GM12874 (cell line): ENCODE results near the gene FBP2.
A peak's percentile ranks its signal among the peaks of the same experiment; 100 is the strongest.

Experiments used
- TF ChIP-seq, protein P1 (sequence below): IDR thresholded peaks from 2 replicates; pipeline ENCODE4 v1.5.1; 2011; ENCODE audit warnings: low read depth, mild to moderate bottlenecking, control low read depth, low read length, moderate library complexity; ENCODE audit not compliant: insufficient read depth

FBP2 gene

DNA sequence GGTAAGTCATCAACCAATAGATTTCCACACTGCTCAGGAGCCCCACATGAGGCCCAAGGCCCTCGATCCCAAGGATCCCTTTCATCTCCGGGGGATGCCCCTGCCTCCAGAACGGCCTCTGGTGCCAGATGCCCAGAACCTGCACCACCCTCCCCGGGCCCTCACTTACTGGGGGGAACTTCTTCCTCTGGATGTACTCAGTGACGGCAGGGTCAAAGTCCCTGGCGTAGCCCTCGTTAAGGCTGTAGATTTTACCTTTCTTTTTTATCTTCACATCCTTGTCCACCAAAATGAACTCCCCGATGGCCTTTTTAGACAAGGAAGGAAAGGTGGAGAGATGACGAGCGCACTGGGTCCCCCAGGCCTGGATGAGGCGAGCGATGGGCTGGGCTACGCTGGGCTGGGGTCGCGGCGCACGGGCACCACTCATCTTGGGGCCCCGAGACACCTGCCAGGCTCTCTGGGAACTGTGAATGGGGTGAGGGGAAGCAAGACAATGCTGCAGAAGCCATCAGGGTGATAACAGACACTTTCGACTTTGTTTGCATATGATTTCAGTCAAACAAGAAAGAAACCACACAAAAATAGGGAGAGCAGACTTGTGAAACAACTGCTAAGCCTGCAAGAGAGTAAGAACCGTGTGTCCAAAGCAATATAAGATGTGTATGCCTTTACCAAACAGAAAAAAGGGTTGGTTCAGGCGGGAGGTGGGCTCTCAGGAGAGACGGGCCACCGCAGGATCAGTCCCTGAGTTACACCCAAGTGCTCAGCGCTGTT, 13.2 kb upstream of the FBP2 start:
- TF ChIP-seq, protein P1, sequence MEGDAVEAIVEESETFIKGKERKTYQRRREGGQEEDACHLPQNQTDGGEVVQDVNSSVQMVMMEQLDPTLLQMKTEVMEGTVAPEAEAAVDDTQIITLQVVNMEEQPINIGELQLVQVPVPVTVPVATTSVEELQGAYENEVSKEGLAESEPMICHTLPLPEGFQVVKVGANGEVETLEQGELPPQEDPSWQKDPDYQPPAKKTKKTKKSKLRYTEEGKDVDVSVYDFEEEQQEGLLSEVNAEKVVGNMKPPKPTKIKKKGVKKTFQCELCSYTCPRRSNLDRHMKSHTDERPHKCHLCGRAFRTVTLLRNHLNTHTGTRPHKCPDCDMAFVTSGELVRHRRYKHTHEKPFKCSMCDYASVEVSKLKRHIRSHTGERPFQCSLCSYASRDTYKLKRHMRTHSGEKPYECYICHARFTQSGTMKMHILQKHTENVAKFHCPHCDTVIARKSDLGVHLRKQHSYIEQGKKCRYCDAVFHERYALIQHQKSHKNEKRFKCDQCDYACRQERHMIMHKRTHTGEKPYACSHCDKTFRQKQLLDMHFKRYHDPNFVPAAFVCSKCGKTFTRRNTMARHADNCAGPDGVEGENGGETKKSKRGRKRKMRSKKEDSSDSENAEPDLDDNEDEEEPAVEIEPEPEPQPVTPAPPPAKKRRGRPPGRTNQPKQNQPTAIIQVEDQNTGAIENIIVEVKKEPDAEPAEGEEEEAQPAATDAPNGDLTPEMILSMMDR, result no peak

DNA sequence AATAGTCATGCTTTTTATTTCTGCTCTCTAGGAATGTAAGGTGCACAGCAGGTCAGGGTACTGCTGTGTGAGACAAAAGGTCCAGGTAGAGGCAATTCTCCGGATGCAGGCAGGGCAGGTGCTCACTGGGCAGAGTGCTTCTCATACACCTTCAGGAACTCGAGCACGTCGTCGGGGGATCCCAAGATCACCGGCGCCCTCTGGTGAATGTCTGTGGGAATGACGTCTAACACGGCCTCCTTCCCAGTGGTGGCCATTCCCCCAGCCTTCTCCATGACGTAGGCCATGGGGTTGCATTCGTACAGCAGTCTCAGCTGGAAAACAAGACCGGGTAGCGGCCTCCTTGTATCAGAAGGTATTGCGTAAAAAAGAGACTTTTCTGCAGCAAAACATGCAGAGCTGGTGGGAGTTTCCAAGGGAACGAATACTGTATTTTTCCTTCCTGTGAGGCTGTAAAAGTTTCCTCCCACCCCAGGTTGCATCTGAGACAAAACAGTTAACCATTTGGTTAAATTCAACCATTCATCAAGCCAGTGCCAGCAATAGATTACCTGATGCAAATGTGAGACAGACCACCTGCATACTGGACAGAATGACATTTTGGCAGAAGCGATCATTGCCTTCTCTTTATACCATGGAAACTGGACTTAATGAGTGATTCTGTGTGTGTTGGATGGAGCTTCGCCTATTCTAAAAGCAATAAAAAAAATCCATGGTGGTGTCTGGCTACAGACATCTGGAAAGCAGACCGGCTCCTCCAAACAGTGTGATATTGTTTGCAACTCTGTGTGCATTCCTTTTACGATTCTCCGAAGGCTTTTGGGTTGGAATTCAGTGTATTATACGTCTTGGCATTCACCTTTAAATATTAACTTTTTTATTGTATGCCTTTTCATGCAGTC, 9.9 kb upstream of the FBP2 start:
- TF ChIP-seq, protein P1, result peak; percentile 79

DNA sequence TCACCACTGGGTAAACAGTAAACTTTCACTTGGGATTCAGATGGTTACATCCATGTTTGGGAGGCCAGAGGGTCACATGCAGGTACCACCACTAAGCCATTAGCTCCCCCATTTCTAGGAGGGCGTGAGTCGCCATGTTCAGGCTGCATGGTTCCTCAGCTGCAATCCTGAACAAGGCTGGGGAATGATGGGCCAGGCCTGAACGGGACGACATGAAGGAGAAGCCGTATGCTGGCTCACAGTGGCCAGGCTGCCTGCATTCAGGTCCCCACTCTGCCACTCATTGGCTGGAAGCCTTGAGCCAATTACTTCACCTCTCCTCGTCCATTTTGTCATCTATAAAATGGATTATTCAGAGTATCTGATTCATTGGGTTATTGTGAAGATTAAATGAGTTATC, 9.0 kb upstream of the FBP2 start:
- TF ChIP-seq, protein P1, result no peak

DNA sequence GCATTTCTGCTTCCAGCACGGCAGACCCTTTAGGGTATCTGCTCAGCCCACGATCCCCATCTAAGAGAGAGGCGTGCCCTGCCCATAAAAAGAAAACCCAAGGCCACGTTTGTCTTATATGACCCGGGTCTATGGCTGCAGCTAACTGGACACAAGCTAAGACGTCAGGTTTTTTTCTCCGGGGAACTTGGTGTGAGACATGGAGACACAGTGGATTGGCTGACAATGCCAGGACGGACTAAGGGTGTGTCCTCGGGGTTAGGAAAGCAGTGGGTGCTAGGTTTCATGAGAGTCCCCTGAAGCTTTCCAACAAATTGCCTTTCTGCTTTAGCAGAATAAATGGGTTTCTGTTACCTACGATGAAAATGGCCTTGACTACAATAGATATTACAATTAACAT, 7.1 kb upstream of the FBP2 start:
- TF ChIP-seq, protein P1, result no peak

- TF ChIP-seq, protein P1, result no peak
Observed at GRCh38 chr9:94600258-94600657, 6.6 kb upstream of the FBP2 start.

DNA sequence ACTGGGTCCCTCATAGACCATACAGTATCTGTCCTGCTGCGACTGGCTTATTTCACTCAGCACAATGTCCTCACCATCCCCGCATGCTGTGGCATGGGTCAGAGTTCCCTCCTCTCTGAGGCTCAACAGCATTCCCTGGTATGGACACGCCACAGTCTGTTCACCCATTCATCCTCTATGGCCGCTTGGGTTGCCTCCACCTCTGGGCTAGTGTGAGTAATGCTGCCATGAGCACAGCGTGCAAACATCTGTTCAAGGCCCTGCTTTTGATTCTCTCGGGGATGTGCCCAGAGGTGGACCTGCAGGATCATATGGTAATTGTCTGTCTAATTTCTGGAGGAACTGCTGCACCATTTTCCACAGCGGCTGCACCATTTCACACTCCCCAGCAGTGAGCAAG, 5.5 kb upstream of the FBP2 start:
- TF ChIP-seq, protein P1, result no peak

- TF ChIP-seq, protein P1, result no peak
Observed at GRCh38 chr9:94591876-94592275, 1.7 kb downstream of the FBP2 start.
